ENCODE data around the gene TM4SF5.

TM4SF5 gene

GRCh38 chr17:4748686-4749085, 23.0 kb upstream of the TM4SF5 start:
- no peak for DNase-seq

- DNase-seq, result no peak
Observed at GRCh38 chr17:4750606-4751005, 21.1 kb upstream of the TM4SF5 start.

- no peak for DNase-seq
Observed at GRCh38 chr17:4751932-4752331, 19.8 kb upstream of the TM4SF5 start.

GRCh38 chr17:4753392-4753791, 18.3 kb upstream of the TM4SF5 start:
- no peak for DNase-seq

- no peak for DNase-seq
Observed at GRCh38 chr17:4759776-4760236, 11.9 kb upstream of the TM4SF5 start.

- no peak for DNase-seq
Observed at GRCh38 chr17:4764595-4764994, 7.1 kb upstream of the TM4SF5 start.

GRCh38 chr17:4766201-4766600, 5.5 kb upstream of the TM4SF5 start:
- no peak for DNase-seq

- DNase-seq, result no peak
Observed at GRCh38 chr17:4766723-4767122, 5.0 kb upstream of the TM4SF5 start.

GRCh38 chr17:4768298-4768697, 3.4 kb upstream of the TM4SF5 start:
- DNase-seq, result no peak

GRCh38 chr17:4769628-4770027, 2.1 kb upstream of the TM4SF5 start:
- DNase-seq, result no peak

GRCh38 chr17:4772235-4772613, 538 bp downstream of the TM4SF5 start:
- DNase-seq, result no peak

- DNase-seq, result no peak
Observed at GRCh38 chr17:4777969-4778760, 6.5 kb downstream of the TM4SF5 start.

- DNase-seq, result no peak
Observed at GRCh38 chr17:4780325-4780955, 8.8 kb downstream of the TM4SF5 start.

GRCh38 chr17:4782652-4783051, 11.0 kb downstream of the TM4SF5 start:
- DNase-seq, result no peak

GRCh38 chr17:4785311-4786105, 13.8 kb downstream of the TM4SF5 start:
- DNase-seq, result no peak

- no peak for DNase-seq
Observed at GRCh38 chr17:4786106-4786511, 14.4 kb downstream of the TM4SF5 start, which contains the start of gene VMO1. VMO1 (minus strand) TSS chr17:4786364; CDS start chr17:4786352, 12 bp downstream.

GRCh38 chr17:4786516-4786915, 14.8 kb downstream of the TM4SF5 start:
- no peak for DNase-seq

GRCh38 chr17:4788159-4788806, 16.6 kb downstream of the TM4SF5 start:
- no peak for DNase-seq

GRCh38 chr17:4788807-4789700, 17.4 kb downstream of the TM4SF5 start, which contains the start of gene GLTPD2:
GLTPD2 (plus strand) TSS chr17:4788964; CDS start chr17:4789012, 48 bp downstream.
- no peak for DNase-seq

- no peak for DNase-seq
Observed at GRCh38 chr17:4789701-4789950, 17.9 kb downstream of the TM4SF5 start.

- DNase-seq, result peak; percentile 74 to 79
Observed at GRCh38 chr17:4789951-4790704, 18.4 kb downstream of the TM4SF5 start.
